GM19324 (cell line): ENCODE results near the gene MAN2A1.
"Not testable (repeated sequence)": the region's sequence is repeated elsewhere in the genome, so short reads cannot be mapped to it uniquely, and the experiment has no call there.

Experiments
- ATAC-seq: cut with Tn5 transposase; IDR thresholded peaks from one replicate; pipeline ENCODE4 v1.9.1; 2021; ENCODE audit warnings: mild to moderate bottlenecking, moderate library complexity; ENCODE audit not compliant: unreplicated experiment, low FRiP score

MAN2A1 gene

DNA sequence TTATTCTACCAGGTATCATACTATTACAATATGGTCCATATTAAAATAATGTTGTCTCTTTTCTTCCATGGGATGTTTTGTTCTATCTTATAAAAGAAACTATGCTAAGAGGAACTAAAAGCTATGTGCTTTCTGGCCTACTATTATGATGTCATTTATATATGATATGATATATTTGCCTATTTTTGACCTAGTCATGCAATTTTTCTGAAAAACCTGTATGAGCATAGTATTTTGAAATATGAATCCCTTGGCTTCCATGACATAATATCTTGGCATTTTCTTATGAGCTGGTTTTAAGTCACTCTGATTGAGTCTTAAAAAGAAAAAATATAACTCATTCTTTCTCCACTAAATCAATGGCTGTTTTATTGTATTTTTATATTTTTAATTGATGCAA, 60.7 kb downstream of the MAN2A1 start:
- ATAC-seq, result no peak

GRCh38 chr5:109753279-109753678, 63.6 kb downstream of the MAN2A1 start:
- no peak for ATAC-seq

DNA sequence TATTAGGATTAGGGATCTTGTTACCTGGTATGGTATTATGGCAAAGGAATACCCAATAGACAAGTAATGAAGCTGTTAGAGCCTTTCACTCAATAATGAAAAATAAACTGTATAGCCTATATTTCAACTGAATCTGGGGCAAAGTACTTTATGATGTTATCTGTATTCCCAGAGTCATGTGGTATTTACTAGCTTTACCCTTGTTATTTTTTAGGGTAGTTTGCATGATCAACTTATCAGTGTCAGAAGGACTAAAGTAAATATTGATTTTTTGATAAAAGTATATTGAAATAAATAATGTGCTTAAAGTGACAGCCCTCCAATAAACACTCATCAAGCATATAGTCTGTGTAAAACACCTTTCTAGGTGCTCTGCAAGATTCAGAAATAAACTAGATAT, 64.6 kb downstream of the MAN2A1 start:
- ATAC-seq, result no peak

DNA sequence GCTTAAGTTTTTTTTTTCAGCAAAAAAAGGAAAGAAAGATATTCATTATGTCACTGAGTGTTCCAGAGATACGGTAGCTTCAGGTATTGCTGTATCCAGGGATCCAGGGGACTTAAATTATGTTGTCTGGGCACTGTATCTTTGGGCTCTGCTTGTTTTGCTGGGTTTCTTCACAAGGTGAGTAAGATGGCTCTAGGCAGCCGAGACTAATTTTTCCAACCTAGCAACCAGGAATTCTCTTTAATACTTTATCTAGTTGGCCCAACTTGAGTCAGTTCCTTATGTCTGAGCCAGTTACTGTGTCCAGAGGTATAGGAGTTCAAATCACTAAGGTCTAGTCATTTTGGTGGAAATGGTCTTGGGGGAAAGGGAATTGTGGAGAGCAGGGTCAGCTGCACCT, 66.0 kb downstream of the MAN2A1 start:
- no peak for ATAC-seq

- ATAC-seq, result no peak
These were observed 66.9 kb downstream of the MAN2A1 start for GRCh38 chr5:109756543-109757185.

GRCh38 chr5:109757490-109757889, 67.8 kb downstream of the MAN2A1 start:
- ATAC-seq, result no peak

DNA sequence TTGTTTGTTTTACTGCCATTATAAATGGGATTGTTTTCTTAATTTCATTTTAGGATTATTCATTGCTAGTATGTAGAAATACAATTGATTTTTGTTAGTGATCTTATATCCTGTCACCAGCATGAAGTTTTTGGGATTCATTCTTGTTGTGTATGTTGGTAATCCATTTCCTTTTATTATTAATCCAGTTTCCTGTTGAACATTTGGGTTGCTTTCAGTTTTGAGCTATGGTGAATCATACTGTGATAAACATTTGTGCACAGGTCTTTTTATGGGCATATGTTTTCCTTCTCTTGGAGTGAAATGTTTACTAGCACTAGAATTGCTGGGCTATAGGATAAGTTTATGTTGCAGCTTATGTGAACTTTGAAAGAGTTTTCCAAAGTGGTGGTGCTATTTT, 69.6 kb downstream of the MAN2A1 start:
- no peak for ATAC-seq

DNA sequence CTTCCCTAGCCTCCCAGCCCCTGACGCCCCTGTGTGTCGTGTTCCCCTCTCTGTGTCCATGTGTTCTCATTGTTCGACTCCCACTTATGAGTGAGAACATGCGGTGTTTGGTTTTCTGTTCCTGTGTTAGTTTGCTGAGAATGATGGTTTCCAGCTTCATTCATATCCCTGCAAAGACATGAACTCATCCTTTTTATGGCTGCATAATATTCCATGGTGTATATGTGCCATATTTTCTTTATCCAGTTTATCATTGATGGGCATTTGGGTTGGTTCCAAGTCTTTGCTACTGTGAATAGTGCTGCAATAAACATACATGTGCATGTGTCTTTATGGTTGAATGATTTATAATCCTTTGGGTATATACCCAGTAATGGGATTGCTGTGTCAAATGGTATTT, 70.4 kb downstream of the MAN2A1 start:
- not testable (repeated sequence) for ATAC-seq

- no peak for ATAC-seq
These were observed 73.1 kb downstream of the MAN2A1 start for GRCh38 chr5:109762821-109763220.

DNA sequence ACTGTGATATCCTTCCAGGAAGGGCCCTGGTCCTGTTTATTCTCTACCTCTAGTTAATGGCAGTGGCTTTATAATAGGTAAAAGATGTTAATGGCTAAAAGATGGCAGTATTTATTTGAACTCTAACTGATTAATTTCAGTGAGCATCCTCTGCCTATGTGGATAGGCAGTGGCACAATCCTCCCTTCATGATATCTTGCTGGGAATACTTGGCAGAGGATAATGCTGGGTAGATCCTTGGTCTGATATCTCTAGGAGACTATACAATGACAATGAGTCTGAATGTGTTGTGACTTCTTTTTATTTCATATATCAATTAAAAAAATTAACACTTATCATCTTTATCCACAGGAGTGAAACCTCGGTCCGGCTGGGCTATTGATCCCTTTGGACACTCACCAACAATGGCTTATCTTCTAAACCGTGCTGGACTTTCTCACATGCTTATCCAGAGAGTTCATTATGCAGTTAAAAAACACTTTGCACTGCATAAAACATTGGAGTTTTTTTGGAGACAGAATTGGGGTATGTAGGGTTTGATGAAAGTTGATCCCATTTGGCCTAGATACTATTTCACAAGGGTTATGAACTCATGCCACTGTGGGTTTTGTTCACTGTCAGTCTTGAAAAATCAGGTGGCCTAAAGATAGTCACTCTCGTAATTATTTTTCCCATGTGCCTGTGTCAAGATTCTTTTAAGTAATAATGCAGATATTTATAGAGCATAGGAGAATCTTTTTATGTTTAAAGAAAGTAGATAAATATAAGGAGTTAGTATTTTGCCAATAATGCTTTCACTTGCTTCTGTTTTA, 77.7 kb downstream of the MAN2A1 start:
- no peak for ATAC-seq

DNA sequence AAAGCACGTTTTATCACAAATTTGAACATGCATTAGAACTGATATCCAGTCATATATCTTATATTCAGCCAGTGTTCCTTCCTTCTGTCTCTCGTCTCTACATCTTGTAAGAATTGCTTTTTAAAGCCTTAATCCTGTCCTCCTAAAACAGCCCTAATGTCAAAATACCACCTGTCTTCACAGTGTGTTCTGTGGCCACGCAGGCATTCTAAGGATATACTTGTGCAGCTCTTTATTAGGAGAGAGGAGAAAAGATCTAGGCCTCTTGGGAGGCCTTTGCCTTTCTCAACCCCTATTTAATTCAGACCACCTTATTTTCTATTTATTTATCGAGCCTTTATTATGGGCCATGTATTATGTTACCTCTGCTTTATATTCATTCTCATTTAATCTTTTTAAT, 78.3 kb downstream of the MAN2A1 start:
- ATAC-seq, result no peak

GRCh38 chr5:109769597-109770291, 80.0 kb downstream of the MAN2A1 start:
- no peak for ATAC-seq

- ATAC-seq, result no peak
These were observed 85.4 kb downstream of the MAN2A1 start for GRCh38 chr5:109775130-109775529.

DNA sequence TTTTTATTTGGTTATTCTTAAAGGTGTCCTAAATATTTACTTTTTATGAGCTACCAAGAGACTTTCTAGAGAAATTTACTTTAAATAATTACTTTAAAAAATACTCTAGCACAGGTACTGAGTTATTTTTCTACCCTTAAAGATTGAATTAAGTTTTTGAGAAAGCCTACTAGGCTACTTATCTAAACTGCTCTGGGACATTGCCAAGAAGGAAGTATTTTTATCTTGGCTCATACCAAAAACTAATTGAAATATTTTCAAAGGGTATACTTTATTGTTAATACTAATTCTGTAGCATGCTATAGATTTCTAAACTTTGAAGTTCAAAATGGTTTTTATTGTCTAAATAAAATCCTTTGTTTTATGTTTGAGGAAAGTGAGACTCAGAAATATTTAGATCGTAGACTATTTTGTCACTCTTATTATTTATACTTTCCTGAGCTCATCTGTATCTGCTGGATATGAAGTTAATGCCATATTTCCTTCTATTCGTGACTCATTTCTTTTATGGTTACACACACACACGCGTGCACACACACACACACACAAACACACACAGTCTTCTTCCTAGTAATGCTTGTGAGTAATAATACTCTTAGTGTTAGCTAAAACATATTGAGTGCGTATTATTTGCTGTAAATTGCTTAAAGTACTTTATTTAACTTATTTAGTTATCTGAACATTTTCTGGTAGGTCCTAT, 89.5 kb downstream of the MAN2A1 start:
- ATAC-seq, result no peak

DNA sequence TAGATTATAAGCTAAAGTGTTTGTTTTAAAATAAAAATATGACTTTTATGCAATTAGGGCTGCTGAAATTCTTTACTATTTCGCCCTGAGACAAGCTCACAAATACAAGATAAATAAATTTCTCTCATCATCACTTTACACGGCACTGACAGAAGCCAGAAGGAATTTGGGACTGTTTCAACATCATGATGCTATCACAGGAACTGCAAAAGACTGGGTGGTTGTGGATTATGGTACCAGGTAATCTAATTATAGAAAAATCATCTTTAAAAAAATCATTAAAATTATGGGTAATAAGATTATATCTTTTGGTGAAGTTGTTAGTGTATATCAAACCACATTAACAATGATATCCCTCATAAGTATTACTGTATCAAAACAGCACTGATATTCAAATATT, 95.0 kb downstream of the MAN2A1 start:
- no peak for ATAC-seq

- no peak for ATAC-seq
These were observed 96.6 kb downstream of the MAN2A1 start for GRCh38 chr5:109786206-109786855.

DNA sequence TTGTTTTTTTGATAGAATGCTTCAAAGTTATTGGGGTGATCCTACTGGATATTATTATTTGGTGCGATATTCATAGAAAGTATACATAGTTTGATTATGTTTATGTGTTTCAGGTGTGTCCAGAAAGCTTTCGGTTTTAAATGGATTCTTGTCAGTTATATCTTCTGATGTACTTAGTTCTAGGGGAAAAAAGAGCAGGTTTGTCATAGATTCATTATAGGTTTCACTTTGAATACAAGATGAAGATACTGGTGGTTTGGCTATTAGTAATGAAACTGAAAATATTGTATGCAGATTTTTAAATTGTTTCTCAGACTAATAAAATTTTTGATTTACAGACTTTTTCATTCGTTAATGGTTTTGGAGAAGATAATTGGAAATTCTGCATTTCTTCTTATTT, 98.9 kb downstream of the MAN2A1 start:
- no peak for ATAC-seq

GRCh38 chr5:109792613-109793012, 102.9 kb downstream of the MAN2A1 start:
- ATAC-seq, result no peak

DNA sequence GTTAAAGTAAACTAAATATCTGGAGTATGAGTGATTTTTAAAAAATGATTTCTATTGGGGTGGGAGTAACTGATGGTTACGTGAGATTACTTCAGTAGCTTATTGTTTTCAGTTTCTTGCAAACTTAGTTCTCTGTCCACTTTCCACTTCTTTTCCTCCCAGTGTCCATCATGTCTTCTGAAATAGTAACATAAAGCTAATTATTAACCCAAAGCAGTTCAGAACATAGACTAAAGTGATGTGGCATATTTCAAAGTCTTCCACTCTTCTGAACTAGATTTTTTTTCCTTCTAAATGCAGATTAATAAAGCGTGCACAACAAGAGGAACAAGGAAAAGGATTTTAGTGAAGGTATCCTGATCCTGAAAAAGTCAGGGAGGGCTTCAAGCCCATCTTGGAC, 114.1 kb downstream of the MAN2A1 start:
- no peak for ATAC-seq

DNA sequence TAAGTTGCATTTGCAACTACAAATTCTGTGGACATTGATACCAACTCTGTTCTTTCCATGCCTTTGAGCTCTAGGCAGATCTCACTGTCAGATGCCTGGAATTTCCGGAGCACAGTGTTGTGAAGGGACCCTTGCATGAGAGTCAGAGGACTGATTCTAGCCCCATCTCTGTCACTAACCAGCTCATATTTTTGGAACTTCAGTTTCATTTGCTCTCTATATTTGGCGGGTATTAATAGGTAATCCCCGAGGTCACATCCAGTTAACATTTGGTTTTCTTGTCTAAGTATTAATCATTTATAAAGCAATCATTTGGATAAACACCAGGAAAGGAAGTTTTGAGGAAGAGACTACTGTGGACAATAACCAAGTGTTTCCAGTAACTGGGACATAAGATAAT, 115.7 kb downstream of the MAN2A1 start:
- no peak for ATAC-seq

- ATAC-seq, result no peak
These were observed 116.2 kb downstream of the MAN2A1 start for GRCh38 chr5:109805883-109806282.
